WI38 (cell line): Measurements from ENCODE around the gene DHX57.

ENCODE experiments used
- H3K4me3 ChIP-seq: 2 replicates; pipeline ENCODE4 v1.5.1; 2011; ENCODE audit warnings: low read depth, mild to moderate bottlenecking, control low read depth, low read length
- TF ChIP-seq, protein P1 (sequence below): IDR thresholded peaks from 2 replicates; pipeline ENCODE4 v1.5.1; 2012; ENCODE audit warnings: low read depth, mild to moderate bottlenecking, control low read depth, low read length

Gene DHX57

DNA sequence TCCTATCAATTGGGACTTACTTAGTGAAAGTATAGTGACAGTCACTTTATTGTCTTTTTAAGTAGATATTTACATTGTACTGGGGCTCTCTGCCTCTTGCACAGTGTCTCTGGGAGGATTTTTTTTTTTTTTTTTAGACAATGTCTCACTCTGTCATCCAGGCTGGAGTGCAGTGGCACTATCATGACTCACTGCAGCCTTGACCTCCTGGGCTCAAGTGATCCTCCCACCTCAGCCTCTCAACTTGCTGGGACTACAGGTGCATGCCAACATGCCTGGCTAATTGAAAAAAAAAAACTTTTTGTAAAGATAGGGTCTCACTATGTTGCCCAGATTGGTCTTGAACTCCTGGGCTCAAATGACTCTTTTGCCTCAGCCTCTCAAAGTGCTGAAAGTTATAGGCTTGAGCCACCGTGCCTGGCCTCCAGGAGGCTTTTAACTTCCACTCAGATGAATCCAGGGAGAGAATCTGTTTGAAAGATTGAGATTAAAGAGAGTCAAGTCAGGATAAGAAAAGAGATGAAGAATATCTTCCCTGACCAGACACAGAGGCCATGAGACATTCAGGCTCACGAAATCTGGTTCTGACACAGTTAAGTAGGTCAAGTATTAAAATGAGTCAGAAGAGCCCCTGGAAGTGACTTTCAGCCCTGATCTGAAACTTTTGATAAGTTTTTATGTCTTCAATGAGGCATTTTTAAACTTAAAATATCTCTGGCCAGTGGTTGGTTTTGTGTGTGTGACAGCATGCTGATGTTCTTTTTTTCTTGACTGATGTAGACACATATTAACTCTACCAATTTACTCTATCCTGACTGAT is 32.2 kb upstream of the DHX57 start:
- TF ChIP-seq, protein P1, sequence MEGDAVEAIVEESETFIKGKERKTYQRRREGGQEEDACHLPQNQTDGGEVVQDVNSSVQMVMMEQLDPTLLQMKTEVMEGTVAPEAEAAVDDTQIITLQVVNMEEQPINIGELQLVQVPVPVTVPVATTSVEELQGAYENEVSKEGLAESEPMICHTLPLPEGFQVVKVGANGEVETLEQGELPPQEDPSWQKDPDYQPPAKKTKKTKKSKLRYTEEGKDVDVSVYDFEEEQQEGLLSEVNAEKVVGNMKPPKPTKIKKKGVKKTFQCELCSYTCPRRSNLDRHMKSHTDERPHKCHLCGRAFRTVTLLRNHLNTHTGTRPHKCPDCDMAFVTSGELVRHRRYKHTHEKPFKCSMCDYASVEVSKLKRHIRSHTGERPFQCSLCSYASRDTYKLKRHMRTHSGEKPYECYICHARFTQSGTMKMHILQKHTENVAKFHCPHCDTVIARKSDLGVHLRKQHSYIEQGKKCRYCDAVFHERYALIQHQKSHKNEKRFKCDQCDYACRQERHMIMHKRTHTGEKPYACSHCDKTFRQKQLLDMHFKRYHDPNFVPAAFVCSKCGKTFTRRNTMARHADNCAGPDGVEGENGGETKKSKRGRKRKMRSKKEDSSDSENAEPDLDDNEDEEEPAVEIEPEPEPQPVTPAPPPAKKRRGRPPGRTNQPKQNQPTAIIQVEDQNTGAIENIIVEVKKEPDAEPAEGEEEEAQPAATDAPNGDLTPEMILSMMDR: no peak
- H3K4me3 ChIP-seq: no peak overlapping the region

DNA sequence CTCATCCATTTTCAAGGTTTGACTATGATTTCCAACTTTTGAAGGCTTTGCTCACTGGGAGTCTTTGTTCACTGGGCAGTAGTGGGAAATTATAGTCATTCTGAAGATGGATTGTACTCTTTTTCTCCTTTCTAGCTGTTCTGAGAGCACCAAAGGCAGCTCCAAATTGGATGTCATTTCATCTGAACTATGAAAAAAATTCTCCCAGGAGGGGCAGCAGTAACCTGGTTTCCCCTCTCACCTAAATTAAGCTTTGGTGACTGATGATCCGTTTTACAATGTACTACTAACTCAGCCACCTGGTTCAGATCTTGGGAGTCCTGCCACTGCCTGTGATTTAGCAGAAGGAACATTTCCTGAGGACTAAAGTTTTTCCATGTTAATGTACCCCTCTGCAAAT is 31.5 kb upstream of the DHX57 start:
- TF ChIP-seq, protein P1: no peak
- no peak overlapping the region for H3K4me3 ChIP-seq

DNA sequence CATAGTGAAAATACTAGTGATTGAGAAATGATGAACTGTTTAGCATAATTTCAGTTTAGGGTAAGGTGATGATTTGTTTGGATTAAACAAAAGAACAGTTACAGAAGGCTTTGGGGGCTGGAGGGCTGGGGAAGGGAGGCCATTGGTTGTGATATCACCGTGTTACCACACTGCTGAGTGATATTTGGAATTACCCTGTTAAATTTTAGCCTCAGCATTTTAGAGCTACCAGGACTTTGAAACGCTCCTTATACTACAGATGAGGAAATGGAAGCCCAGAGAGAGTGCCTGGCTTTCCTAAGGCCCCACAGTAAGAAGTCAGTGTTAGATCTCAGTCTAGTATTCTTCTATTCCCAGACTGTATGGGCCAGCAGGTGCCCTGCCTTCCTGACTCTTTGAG is 29.5 kb upstream of the DHX57 start:
- TF ChIP-seq, protein P1: no peak
- H3K4me3 ChIP-seq: no peak overlapping the region

DNA sequence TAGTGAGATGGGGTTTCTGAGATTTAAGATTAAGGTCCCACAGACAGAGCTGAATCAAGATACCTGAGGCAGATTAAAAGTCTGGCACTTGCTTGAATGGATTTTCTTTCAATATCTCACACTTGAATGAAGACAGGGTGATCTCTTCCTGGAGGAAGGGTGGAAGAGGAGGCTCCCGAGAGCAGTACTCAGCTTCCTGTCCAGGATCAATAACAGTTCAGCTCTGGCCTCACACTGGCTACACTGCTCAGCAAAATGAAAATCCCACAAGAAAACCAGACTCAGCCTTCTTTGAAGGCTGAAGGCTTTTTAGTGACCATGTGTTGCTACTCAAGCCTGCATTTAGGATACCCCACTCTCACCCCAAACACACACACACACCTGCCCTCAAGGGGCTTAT is 25.0 kb upstream of the DHX57 start:
- TF ChIP-seq, protein P1: no peak
- no peak overlapping the region for H3K4me3 ChIP-seq

DNA sequence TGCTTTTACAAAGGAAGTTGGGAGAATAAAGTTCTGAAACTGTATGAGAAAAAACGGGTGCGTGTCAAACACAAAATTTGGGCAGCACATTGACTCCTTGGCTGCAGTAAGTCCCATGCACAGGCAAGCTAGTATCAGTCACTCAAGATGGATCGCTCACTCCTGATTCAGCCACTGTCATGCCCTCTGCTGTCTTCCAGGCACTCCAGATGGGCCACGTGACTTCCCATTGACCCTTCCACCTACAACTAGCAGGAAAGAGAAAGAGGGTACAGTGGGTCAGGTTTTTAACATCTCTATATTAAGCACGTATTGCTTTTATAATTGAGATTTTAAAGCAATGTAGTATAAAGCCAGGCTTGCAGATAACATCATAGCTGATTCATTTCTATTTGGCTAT is 22.5 kb upstream of the DHX57 start:
- TF ChIP-seq, protein P1: no peak
- no peak overlapping the region for H3K4me3 ChIP-seq

DNA sequence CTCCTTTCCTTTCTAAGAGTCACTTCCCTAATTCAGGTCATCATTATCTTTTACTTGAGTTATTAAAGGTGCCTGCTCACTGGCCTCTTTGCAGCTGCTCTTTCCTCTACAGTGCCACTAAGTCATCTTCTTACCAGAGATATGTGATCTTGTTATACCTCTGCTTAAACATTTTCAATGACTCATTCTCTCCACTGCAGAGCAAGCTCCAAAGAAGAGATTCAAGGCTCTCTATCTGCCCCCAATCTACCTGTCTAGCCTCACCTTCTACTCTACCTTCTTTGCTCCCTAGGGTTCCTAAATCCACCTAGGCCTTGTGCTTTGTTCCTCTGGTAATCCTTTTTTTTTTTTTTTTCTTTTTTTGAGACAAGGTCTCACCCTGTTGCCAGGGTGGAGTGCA is 17.1 kb upstream of the DHX57 start:
- TF ChIP-seq, protein P1: no peak

DNA sequence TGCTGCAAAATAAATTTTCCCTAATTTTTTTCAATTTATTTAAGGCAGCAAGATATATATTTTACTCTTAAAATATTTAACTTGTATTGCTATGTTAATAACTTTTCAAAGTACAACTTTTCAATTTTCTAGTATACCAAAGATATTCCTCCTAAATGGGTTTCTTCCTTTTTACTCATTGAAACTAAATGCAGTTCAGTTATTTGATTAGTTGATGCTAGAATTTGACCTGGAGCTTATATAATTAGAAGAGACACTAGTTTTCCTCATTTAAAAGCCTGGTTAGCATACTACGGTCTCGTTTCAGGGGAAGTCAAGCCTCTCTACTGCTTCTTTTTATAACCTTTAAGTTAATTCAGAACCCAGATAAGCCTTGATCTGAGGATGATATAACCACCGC is 13.8 kb upstream of the DHX57 start, which contains the start of gene ARHGEF33:
Gene ARHGEF33, plus strand, starts transcription at position 301 of the 400 bp plus-strand sequence. CDS start 29,573 bp downstream, outside the sequence.
- TF ChIP-seq, protein P1: no peak
- no peak within 1 kb of the TSS for H3K4me3 ChIP-seq

More for the DNA sequence above, 17.1 kb upstream of the DHX57 start:
- H3K4me3 ChIP-seq: no peak overlapping the region
